ENCODE data around the gene PEX11G. TPM values are rescaled to one million over a fixed set of nuclear protein-coding genes. Genes with fewer than 3 reads are reported as not detected.

PEX11G gene
- total and polyA plus RNA-seq, 9 donors = 0.40 to 6.0 (median 3.7) TPM

DNA sequence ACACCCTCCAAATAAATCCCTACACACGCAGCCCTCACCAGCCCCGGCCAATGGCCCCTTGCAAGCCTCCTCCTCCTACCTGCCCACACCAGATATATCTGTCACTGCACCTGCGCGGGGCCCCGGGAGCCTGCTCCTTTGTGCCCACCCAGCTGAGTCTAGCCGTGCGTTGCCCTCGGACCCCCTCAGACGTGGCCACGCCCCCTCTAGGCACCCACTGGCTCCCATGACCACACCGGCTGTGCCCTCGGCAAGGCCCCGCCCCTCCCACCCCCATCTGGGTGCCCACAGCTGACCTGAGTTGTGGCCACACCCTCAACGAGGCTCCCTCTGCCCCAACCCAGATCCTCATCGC, 40.4 kb upstream of the PEX11G start:
- no peak overlapping the region for H3K27ac ChIP-seq
- H3K36me3 ChIP-seq = no peaks in the 10 kb centered on the region
- peak in 1 of 5 donors; percentile 9 for DNase-seq
- no peak overlapping the region for H3K4me3 ChIP-seq
- H3K4me1 ChIP-seq (ENCODE audit: insufficient read depth) = peaks cover 2% of the 10 kb centered on the region
- no peaks in the 10 kb centered on the region for H3K27me3 ChIP-seq
- TF ChIP-seq POLR2A (IDR thresholded peaks at IDR 0.05) = no peak
- WGBS, 3 donors = 76 to 81% (median 77%) methylated on average over 15 of the region's 15 CpGs
- H3K9me3 ChIP-seq = no peaks in the 10 kb centered on the region
- intact Hi-C loops (cut with DNase I) = loop anchor here in 1 of 4 donors (10.0 kb wide), 1 partner anchor 134 kb away; no protein-coding TSS in a partner anchor

DNA sequence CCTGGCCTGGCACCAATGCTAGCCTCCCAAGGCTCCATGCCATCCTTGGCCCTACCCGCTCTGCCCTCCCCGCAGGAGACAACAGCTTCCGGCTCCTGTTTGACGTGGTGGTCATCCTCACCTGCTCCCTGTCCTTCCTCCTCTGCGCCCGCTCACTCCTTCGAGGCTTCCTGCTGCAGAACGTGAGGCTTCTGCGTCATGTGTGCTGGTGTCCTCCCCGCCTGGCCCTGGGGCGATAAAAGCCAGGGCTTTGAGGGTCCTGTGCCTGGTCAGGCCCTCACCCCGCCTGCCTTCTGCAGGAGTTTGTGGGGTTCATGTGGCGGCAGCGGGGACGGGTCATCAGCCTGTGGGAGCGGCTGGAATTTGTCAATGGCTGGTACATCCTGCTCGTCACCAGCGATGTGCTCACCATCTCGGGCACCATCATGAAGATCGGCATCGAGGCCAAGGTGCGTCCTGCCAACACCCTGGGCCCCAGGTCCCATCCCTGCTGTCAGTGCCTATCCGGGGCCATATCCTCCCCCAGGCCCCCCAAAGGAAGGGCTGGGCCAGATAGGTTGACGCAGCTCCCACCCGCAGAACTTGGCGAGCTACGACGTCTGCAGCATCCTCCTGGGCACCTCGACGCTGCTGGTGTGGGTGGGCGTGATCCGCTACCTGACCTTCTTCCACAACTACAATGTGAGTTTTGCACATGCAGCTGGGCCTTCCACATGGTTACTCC, 39.8 kb upstream of the PEX11G start:
- no peak for TF ChIP-seq POLR2A (IDR thresholded peaks at IDR 0.05)
- TF ChIP-seq, protein P1, sequence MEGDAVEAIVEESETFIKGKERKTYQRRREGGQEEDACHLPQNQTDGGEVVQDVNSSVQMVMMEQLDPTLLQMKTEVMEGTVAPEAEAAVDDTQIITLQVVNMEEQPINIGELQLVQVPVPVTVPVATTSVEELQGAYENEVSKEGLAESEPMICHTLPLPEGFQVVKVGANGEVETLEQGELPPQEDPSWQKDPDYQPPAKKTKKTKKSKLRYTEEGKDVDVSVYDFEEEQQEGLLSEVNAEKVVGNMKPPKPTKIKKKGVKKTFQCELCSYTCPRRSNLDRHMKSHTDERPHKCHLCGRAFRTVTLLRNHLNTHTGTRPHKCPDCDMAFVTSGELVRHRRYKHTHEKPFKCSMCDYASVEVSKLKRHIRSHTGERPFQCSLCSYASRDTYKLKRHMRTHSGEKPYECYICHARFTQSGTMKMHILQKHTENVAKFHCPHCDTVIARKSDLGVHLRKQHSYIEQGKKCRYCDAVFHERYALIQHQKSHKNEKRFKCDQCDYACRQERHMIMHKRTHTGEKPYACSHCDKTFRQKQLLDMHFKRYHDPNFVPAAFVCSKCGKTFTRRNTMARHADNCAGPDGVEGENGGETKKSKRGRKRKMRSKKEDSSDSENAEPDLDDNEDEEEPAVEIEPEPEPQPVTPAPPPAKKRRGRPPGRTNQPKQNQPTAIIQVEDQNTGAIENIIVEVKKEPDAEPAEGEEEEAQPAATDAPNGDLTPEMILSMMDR (IDR thresholded peaks at IDR 0.05) = no peak
- Histone ChIP-seq H3K9me3 (no peaks in the 10 kb centered on the region), H3K36me3 (no peaks in the 10 kb centered on the region), H3K4me1 (ENCODE audit: insufficient read depth) (peaks cover 2% of the 10 kb centered on the region), H3K27ac (no peak overlapping the region), H3K4me3 (no peak overlapping the region), H3K27me3 (no peaks in the 10 kb centered on the region)
- 87 to 93% (median 88%) methylated on average over 32 of the region's 32 CpGs for WGBS, 3 donors
- intact Hi-C loops (cut with DNase I) = loop anchor here in 1 of 4 donors (10.0 kb wide), 1 partner anchor 134 kb away; no protein-coding TSS in a partner anchor
- DNase-seq = no peak

DNA sequence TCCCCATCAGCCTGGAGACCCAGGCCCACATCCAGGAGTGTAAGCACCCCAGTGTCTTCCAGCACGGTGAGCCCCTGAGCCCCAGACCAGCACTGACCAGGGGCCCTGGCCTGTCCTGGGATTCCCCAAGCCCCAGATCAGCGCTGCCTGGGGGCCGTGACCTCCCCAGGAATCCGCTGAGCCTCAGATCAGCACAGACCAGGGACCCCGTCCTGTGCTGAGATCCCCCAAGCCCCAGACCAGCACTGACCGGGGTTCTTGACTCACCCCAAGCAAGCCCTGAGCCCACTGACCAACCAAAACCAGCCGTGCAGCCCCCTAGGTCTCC, 39.3 kb upstream of the PEX11G start:
- no peak for DNase-seq
- peaks cover 4% of the 10 kb centered on the region for H3K4me1 ChIP-seq (ENCODE audit: insufficient read depth)
- WGBS, 3 donors = 83 to 93% (median 87%) methylated on average over 6 to 7 of the region's 7 CpGs
- no peak for TF ChIP-seq POLR2A (IDR thresholded peaks at IDR 0.05)
- TF ChIP-seq, protein P1 (IDR thresholded peaks at IDR 0.05) = no peak
- no peak for TF ChIP-seq EP300 (IDR thresholded peaks at IDR 0.05)
- H3K9me3 ChIP-seq = no peaks in the 10 kb centered on the region
- intact Hi-C loops (cut with DNase I) = loop anchor here in 1 of 4 donors (10.0 kb wide), 1 partner anchor 133 kb away; no protein-coding TSS in a partner anchor
- no peak overlapping the region for H3K27ac ChIP-seq
- no peak overlapping the region for H3K4me3 ChIP-seq
- H3K36me3 ChIP-seq = no peaks in the 10 kb centered on the region
- no peaks in the 10 kb centered on the region for H3K27me3 ChIP-seq

DNA sequence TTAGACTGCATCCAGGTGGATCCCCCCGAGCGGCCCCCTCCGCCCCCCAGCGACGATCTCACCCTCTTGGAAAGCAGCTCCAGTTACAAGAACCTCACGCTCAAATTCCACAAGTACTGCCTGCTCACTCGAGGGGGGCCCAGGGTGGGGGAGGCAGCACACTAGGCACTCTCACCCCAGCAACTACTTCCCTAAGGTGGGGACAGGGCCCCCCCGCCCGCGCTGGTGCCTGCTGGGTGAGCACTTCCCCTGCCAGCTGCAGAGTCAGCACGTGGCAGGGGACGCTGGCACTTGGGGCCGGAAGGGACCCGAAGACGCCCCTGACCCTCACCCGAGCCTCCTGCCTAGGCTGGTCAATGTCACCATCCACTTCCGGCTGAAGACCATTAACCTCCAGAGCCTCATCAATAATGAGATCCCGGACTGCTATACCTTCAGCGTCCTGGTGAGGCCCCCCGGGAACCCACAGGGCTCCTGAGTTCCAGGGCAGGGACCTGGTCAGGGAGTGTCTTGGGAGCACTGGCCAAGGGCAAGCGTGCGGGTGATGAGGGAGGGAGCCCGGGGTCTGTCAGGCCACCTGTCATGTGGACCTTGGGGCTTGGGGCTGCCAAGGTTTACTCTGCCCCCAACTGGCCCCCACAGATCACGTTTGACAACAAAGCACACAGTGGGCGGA, 38.8 kb upstream of the PEX11G start:
- Histone ChIP-seq H3K27ac (no peak overlapping the region), H3K4me3 (no peak overlapping the region), H3K4me1 (ENCODE audit: insufficient read depth) (peaks cover 7% of the 10 kb centered on the region), H3K36me3 (no peaks in the 10 kb centered on the region), H3K9me3 (no peaks in the 10 kb centered on the region), H3K27me3 (no peaks in the 10 kb centered on the region)
- DNase-seq = no peak
- TF ChIP-seq EP300 (IDR thresholded peaks at IDR 0.05) (no peak), POLR2A (IDR thresholded peaks at IDR 0.05) (no peak)
- TF ChIP-seq, protein P1 (IDR thresholded peaks at IDR 0.05) = no peak
- 77 to 81% (median 79%) methylated on average over 24 to 25 of the region's 25 CpGs for WGBS, 3 donors
- intact Hi-C loops (cut with DNase I) = loop anchor here in 1 of 4 donors (10.0 kb wide), 1 partner anchor 133 kb away; no protein-coding TSS in a partner anchor
